A172 (cell line): ENCODE measurements around the gene EZH1. TPM values are rescaled to one million over a fixed set of nuclear protein-coding genes. Genes with fewer than 3 reads are reported as not detected.

Experiments used
- DNase-seq: peaks from one replicate; pipeline ENCODE4 v3.0.0-alpha.2; 2015; ENCODE audit warnings: low spot score
- total RNA-seq: library from RNA; depleted of rRNA; stranded (reverse); fragments of >200 nt; shearing (Covaris generic); gene quantifications from 2 replicates; pipeline ENCODE4 v1.2.3, GENCODE V29; 2014

EZH1 gene
- total RNA-seq, 1 experiment from 2014 or later, result 7.2 TPM

DNA sequence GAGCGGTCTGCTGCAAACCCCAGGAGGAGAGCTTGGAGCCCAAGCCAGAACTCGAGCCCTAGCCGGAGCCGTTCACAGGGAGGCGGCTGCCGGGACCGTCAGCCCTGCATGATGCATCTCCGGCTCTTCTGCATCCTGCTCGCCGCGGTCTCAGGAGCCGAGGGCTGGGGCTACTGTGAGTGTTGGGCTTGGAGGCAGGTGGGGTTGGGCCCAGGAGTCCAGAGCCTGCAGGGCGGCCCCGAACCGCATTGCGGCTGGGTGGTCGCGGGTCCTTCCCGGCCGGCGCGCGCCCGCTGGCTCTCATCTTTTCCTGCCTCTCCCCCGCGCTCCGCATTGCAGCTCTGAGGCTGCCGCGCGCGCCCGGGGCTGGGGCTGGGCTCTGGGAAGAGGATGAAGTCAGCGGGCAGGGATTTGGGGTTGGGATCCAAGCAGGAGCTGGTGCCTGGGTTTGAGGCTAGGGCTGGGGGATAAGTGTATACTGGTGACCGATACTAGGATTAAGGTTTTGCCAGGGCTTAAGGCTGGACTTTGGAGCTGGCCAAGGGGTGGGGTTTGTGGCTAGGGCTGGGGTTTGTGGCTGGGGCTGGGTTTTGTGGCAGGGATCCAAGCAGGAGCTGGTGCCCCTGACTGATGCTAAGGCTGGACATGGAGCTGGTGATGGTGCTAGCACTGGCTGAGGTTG, 62.0 kb downstream of the EZH1 start:
- DNase-seq, result peak; percentile 36

DNA sequence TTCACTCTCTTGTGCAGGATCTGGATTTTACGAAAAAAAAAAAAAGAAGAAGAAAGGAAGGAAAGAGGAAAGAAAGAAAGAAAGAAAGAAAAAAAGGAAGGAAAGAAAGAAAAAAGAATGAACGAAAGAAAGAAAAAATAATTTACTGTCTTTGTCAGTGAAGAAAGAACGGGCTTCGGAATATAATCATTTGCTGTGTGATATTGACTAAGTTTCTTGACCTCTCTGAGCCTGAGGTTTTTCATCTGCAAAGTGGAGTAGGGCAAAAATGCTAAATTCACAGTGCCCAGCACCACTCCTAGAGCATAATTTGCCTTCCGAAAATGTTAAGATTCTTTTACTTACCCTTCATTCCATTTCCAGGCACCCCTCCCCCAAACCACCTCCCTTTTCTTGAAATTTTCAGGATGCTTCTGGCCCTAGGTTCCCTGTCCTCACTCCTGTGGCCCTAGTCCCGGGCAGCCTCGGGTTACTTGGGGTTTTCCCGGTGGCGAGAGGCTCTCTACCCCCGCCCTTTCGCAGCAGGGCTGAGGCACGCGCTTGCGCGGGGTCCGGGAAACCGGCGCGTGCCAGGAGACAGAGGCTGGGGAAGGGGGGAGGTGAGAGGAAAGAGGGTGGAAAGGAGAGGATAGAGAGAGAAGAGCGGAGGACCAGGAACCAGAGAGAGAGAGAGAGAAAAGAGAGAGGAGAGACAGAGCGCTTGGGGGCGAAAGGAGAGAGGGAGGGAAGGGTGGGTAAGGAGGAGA, 62.7 kb downstream of the EZH1 start, which contains the start of gene CNTNAP1:
Gene CNTNAP1, plus strand, starts transcription at position 556 of the 746 bp plus-strand sequence. CDS start 299 bp downstream, outside the sequence.
- DNase-seq, result peak; percentile 63

DNA sequence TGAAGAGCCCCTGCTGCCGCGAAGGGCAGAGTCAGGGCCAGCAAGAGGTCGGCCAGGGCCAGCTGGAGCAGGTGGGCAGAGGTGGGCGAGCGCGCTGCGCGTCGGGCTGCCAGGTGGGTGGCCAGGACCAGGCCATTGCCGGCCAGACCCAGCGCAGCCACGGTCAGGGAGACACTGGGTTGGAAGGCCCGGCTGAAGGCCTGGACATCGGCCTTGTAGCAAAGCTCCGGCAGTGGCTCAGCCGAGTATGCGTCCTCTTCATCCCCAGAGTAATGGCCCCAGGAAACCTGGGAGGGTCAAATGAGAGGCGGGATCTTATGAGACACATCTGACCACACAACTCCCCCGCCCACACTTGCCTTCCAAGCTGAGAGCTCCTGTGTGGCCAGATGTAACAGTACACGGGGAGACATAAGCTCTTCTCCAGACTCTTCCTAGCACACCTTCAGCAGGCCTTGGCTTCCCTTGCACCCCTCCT, 64.5 kb downstream of the EZH1 start:
- no peak for DNase-seq

DNA sequence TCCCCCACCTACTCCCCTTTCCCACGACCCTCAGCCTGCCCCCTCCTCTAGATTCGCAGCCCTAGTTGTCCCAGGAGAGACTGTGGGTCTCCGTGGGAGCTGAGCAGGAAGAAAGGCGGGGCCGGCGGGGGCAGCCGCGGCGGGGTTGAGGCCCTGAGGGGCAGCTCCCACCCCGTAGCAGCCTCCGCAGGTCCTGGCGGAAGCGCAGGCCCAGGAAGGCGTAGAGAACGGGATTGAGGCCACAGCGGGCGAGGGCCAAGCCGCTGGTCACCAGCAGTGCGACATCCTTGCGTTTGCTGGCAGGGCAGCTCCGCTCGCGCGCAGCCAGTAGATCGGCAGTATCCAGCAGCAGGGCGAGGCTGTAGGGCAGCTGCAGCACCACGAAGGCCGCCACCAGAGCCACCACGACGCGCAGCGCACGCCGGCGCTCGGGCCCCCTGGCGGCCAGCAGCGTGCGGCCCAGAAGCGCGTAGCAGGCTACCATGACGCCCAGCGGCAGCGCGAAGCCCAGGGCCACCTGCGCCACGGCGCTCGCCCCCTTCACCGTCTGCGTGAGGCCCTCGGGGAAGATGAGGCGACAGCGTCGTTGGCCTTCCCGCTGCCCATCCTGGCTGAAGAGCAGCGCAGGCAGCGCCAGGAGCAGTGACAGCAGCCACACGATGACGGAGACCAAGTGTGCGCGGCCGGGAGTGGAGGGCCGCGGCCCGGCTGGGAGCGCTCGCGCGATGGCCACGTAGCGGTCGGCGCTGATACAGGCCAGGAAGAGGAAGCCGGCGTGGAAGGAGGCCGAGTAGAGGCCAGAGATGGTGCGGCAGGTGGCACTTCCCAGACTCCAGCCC, 65.1 kb downstream of the EZH1 start:
- DNase-seq, result peak; percentile 47

DNA sequence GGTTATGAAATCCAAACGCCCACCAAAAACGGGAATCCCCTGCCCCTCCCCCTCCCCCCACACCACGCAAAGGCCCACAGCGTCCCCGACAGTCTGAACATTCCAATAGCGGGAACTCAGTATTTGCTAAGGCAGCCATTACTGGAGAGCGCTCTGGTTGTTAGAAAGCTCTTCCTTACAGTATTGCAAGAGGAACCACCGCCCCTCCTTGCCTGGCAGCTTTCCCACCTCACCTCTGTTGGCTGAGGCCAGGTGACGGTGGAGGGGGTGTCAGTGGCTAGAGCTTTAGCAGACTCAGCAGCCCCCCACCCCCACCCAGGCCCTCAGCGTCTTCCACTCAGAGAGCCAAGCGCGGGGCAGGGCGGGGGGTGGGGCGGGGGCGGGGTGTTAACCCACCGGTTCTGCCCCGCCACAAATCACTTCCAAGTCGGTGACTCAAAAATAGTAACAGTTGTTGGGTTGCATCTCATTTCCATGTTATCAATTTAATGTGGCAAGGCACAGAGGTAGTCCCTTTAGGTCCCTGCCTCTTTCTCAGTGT, 65.8 kb downstream of the EZH1 start:
- peak; percentile 53 for DNase-seq

DNA sequence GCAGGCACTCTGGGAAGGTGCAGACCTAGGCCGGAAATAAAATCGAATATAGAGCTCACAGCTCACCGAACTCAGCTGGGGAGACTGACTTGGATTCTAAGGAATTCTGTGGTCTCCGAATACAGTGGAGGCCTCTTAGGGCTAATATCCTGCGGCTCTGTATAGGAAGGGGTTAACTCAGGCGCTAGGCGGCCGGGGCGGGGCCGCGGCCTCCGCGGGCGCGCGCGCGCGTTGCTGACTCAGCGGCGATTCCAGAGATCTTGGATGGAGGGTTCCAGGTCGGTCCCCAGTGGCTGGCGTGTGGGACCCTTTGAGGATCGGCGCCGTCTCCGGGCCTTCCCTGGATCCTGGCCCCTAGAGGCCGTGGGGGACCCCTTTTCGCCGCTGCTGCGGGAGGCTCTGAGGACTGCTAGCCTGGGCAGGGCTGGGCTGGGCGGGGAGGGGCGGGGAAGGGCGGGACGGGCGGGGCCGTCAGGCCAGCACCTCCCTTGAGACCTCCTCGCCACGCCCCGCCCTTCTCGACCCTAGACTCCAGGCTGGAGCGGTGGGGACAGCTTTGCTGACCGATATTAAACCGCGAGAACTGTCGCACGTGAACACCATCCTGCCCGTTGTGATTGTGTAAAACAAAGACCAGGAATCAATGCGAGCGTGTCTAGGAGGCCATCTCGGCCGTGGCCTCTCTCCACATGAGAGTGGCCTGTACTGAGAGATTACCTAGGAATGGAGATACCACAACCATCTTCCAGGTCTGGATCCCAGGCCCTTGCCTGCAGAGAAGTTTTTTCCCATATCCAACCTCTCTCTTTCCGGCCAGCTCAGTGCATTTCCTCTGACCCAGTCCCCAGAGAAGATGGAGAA, 66.7 kb downstream of the EZH1 start:
- DNase-seq, result peak; percentile 89

DNA sequence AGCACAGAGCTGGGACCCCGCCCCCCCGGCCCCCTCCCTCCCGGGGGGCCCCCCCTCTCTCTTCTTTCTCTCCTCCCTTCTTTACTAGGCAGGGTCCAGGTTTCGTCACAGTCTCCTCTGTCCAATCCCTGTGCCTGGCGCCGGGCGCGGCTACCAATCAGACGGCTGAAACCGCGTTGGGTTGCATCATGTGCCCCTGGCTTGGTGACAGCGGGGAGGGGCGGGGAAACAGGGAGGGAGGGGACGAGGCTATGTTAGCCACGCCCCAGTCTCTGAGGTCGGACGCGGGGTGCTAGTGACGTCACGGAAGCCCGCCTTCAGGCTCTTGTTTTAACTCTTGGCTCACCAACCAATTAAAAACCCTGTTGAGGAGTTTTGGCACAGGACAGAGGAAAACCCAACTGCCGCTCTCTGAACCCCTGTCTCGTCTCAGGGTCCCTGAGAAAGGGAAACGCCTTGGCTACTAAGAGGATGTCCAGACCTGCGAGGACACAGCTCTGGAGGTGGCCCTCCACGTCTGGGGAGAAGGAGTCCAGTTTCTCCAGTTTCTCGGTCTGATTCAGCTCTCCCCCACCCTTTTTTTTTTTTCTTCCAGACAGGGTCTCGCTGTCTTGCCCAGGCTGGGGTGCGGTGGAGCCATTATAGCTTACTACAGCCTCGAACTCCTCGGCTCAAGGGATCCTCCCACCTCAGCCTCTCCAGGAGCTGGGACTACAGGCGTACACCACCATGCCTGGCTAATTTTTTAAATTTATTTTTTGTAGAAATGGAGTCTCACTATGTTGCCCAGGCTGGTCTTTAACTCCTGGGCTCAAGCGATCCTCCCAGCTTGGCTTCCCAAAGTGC, 67.6 kb downstream of the EZH1 start:
- DNase-seq, result peak; percentile 99

DNA sequence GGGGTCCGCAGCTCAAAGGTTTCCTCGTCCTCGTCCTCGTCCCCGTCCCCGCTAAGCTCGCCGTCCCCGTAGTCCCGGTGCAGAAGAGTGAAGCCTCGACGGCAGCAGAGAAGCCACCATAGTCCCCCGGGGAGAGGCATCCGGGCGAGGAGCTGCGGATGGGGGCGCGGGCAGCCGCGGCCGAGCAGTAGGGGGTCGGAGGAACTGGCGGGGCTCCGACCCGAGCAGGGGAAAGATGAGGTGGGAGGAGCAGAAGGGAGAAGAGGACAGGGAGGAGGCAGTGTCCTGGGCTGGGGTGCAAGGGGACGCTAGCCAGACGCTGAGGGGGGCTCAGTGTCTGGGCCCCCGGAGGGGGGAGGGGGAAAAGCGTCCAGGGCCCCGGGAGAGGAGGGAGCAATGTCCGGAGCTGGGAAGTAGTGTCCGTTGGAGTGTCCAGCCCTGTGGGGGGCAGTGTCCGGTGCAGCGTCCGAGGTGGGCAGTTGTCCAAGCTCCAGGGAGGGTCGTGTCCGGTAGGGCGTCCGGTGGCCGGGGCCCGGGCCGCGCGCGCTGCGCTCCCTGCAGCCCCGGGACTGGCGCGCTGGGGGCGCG, 68.3 kb downstream of the EZH1 start, which contains the start of gene PLEKHH3:
Gene PLEKHH3, minus strand, starts transcription at position 571 of the 588 bp plus-strand sequence. Its CDS starts 431 bp downstream, at position 140.
- no peak for DNase-seq

DNA sequence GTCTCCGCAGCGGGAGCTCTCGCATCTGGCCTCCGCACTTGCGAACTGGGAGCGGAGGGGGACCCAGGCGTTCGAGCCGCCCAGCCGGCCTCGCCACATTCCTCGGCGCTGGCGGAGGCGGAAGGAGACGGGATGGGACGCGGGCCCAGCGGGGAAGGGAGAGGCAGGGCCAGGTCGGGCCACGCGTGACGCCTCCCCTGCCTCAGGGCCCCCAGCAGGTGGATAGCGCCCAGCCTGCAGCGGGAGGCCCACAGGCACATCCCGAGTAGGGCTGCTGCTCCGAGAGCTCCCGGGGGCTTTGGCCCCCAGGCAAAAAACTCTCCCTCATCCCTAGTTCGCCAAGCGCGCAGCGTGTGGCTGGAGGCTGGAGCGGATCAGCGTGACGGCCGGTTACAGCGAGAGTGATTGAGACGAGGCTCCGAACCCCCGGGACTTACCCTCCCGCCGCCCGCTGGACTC, 68.8 kb downstream of the EZH1 start:
- no peak for DNase-seq

DNA sequence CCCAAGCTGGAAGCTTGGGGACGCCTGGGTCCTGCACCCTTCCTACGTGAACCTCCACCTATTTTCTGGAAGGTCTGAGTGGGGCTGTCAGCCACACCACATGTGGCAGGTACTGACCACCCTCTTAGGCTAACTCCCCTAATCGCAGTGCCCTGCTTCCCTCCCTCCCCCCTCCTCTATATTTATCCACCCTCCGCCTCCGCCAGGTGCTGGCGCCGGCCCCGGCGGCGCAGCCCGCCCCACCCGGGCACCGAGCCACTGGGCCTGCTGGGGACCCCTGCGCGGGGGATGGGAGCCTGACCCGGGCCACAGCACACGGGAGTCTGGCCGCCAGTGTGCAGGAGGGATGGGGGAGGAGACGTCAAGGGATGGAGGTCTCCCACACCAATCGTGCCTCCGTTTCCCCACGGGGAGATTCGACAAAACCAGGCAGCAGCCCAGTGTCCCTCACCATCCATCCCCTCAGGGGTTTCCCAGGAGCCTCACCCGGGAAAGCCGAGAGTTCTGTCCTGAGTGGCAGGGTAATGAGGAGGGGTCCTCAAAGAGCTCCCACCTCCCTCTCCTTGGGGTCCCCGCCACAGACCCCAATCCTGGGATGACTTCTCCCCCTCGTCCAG, 69.4 kb downstream of the EZH1 start:
- DNase-seq, result no peak

DNA sequence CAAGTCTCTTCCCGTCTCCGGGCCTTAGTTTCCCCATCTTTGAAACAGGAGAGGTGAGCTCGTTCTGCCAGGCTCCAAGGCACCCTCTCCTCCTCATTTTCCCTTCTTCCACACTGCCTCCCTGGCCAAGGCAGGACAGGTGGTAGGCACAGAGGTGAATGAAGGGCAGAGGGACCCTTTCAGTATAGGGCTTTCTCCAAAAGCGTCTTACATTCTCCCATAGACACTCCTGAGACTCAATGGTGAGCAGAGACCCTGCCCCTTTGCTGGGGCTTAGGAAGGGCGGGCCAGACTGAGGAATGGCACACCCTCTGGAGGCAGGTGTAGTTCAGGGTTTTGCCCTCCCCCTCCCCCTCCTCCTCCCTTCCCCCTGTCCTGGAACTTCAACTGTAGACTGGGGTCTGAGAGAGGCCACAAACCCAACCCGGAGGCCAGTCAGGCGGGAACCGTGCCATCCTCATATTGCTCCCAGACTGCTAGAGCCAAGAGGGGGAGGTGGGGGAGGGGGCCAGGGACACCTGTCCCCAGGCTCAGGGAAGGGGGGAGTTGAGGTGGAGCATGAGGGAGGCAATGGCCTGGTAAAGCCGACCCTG, 70.0 kb downstream of the EZH1 start:
- DNase-seq, result no peak

DNA sequence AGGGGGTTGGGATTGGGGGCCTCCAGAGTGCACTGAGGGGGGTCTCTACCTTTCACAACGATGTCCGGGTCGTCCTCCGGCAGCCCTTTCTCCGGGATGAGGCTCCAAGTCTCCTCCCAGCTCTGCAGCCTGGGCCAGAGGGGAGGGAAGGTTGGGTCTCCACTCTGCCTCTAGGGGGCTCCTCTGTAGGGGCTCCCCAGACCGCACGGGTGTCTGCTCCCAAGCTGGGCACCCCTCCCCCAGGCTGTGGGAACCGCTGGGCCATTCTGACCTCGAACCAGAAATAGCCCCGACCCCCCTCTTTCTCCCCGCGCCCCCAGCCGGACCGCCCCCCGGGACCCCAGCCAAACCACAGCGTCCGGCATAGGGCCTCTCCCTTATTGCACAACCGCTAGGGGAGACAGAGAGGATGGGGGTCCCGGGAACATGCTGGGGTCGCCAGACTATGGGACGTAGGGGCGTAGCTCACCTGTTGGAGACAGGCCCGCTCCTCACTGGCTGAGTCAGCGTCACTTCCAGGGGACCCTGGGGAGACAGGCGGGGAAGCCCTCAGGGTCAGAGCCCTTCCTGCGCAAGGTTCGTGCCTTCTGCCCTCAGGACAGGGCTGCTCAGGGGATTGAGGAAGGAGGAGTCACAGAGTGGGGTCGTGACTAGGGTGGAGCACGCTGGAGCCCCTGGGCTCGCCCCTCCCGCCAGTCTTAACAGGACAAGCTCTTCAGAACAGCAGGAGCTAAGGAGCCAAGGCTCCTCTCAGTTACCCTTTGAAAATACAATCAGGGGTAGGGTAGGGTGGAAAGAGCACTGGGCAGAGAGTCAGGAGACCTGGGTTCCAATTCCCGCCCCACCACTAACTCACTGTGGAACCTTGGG, 70.7 kb downstream of the EZH1 start:
- peak; percentile 59 for DNase-seq

DNA sequence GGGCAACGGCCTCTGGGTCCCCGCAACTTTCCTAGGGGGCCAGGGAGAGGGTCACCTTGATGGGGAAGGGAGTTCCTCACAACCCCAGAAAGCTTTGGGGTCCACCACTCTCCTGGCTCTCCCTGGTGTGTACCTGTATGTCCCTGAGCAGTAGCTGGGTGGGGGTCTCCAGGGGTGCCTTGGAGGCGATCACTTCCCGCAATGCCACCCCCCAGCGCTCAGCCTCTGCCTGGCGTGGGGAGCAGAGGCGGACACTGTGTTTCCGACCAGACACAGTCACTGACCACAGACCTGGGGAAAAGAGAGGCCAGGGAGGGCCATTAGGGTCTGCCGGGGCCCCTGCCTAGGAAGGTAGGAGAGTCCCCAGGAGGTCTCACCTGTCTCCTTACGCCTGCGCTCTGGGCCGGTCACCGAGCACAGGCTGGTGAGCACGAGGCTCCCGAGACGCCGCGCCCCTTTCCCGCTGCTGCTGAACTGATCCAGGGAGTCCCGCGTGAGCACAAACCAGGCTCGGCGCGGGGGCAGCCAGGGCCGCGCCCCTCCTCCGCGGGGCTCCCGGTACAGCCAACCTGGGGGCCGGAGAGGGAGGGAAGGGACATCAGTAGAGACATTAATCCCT, 71.5 kb downstream of the EZH1 start:
- DNase-seq, result no peak

DNA sequence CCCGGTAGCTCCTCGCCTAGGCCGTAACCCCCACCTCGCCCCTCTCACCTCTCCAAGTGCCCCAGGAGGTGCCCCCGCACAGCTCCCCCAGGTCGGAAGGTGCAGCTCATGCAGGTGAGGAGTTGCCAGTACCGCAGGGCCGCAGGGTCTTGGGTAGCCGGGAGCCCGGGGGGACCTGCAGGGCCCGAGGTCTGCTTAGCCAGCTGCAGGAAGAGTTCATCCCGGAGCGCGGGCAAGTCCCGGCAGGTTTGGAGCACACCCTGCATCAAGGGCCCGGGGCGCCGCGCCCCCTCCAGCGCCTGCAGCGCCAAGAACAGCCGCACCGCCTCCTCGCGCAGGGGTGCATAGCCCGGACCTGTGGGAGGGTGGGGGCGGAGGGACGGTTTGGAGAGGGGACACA, 72.8 kb downstream of the EZH1 start:
- DNase-seq, result no peak

DNA sequence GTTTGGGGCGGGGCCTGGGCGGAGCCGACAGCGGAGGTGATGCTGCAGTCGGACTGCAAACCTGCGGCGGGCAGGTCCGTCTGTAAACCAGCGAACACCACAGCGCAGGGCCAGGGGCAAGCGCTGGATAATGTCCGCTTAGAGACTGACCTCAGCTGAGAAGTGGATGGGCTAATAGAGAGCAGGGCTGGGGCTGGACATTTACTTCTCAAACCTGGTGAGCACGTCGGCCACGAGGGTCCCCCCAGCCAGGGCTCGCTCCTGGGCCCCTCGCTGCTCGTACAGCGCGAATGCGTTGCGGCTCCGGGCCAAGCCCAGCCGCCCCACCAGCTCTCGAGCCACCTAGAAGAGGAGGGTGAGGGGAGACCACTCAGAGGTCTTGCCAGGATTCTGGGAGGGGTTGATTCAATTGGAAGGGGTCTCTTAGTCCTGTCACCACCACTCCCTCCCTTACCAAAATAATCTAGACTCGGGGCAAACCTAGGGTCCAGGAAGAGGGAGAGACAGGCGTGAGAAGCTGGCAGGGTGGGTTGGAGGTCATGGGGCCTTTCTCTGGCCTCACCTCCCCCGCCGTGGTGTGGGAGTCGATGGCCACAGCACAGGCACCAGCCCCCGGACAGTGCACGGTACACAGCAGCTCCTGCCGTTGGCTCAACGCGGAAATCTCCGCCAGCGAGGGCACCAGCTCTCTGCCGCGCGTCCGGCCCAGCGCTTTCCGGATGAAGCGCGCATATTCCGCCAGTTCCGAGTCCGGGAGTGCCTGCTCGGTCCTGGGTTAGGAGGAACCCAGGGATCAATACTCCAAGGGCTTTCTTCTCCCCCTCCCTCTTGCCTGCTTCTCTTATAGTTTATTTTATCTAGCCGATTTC, 73.8 kb downstream of the EZH1 start:
- DNase-seq, result no peak
